Measurements from ENCODE around the gene PPP1R13L.

DNA sequence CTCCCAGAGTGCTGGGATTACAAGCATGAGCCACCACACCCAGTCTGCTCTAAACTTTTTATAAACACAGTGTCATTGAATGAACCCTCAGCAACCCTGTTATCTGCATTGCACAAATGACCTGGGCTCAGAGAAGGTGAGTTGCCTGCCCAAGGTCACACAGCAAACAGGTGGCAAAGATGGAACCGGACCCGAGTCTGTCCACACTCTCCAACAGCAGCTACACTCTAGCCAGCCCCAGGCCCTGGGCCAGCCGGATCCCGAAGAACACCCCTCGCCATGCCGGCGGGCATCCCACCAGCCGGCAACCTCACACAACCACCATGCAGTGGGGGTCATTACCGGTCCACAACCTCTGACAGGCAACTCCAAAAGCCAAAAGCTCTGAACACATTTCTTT is 49.0 kb downstream of the PPP1R13L start:
- TF ChIP-seq, protein P1, sequence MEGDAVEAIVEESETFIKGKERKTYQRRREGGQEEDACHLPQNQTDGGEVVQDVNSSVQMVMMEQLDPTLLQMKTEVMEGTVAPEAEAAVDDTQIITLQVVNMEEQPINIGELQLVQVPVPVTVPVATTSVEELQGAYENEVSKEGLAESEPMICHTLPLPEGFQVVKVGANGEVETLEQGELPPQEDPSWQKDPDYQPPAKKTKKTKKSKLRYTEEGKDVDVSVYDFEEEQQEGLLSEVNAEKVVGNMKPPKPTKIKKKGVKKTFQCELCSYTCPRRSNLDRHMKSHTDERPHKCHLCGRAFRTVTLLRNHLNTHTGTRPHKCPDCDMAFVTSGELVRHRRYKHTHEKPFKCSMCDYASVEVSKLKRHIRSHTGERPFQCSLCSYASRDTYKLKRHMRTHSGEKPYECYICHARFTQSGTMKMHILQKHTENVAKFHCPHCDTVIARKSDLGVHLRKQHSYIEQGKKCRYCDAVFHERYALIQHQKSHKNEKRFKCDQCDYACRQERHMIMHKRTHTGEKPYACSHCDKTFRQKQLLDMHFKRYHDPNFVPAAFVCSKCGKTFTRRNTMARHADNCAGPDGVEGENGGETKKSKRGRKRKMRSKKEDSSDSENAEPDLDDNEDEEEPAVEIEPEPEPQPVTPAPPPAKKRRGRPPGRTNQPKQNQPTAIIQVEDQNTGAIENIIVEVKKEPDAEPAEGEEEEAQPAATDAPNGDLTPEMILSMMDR (IDR thresholded peaks at IDR 0.05): no peak
- no peak for TF ChIP-seq POLR2A (IDR thresholded peaks at IDR 0.05)

Measured in suprapubic skin (tissue), 3 donors.